ENCODE results near the gene FAF1. TPM values are rescaled to one million over a fixed set of nuclear protein-coding genes. Genes with fewer than 3 reads are reported as not detected.

The FAF1 gene
- total RNA-seq, 1 experiment from 2014 or later = 14.7 TPM

DNA sequence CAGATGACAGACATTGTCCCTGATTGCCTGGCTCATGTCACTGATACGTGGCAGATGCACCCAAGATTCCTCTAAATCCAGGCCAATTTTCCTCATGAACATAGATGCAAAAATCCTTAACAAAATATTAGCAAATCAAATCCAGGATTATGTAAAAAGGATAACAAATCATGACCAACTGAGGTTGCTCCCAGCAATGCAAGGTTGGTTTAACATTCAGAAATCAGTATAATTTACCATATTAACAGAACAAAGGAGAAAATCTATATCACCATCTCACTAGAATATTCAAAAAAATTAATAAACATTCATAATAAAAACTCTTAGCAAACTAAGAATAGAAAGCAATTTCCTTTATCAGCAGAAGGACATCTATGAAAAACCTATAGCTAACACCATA is 39.7 kb downstream of the FAF1 start:
- ATAC-seq (no peak), DNase-seq (no peak)
- no peak for TF ChIP-seq EZH2phosphoT487 (IDR thresholded peaks at IDR 0.05; ENCODE audit: borderline replicate concordance, low read length)
- TF ChIP-seq, protein P1, sequence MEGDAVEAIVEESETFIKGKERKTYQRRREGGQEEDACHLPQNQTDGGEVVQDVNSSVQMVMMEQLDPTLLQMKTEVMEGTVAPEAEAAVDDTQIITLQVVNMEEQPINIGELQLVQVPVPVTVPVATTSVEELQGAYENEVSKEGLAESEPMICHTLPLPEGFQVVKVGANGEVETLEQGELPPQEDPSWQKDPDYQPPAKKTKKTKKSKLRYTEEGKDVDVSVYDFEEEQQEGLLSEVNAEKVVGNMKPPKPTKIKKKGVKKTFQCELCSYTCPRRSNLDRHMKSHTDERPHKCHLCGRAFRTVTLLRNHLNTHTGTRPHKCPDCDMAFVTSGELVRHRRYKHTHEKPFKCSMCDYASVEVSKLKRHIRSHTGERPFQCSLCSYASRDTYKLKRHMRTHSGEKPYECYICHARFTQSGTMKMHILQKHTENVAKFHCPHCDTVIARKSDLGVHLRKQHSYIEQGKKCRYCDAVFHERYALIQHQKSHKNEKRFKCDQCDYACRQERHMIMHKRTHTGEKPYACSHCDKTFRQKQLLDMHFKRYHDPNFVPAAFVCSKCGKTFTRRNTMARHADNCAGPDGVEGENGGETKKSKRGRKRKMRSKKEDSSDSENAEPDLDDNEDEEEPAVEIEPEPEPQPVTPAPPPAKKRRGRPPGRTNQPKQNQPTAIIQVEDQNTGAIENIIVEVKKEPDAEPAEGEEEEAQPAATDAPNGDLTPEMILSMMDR (conservative IDR thresholded peaks at IDR 0.05; ENCODE audit: low read depth, low read length) = no peak
- TF ChIP-seq EZH2 (IDR thresholded peaks at IDR 0.05; ENCODE audit: low read length, unreplicated experiment) = no peak
- Histone ChIP-seq H3K4me3 (ENCODE audit: low read length) (no peak overlapping the region), H3K9me3 (ENCODE audit: low read length) (no peaks in the 10 kb centered on the region), H3K36me3 (ENCODE audit: low read depth, low read length) (no peaks in the 10 kb centered on the region), H3K4me2 (ENCODE audit: low read length) (no peak overlapping the region), H2AFZ (ENCODE audit: low read length) (no peak overlapping the region), H3K27me3 (ENCODE audit: low read length) (no peaks in the 10 kb centered on the region), H3K79me2 (ENCODE audit: low read length) (peaks cover 92% of the 10 kb centered on the region), H3K4me1 (ENCODE audit: insufficient read depth, low read length) (no peaks in the 10 kb centered on the region), H3F3A (ENCODE audit: low read length, unreplicated experiment) (no peaks in the 10 kb centered on the region), H3K27ac (ENCODE audit: low read length) (no peak overlapping the region), H4K20me1 (ENCODE audit: low read length) (no peaks in the 10 kb centered on the region; the same call in 1 of the 2 replicates), H3K9ac (ENCODE audit: low read length) (no peak overlapping the region), H3K9me2 (replicated peaks; ENCODE audit: low read length) (no peaks in the 10 kb centered on the region)
- intact Hi-C loops (cut with micrococcal nuclease) = no loop called here
- CTCF ChIA-PET = no interaction called here
- no TSS peak for BruUV-seq (replicated peaks)
- POLR2A ChIA-PET (ENCODE audit: unreplicated experiment) = no interaction called here

GRCh38 chr1:50917138-50918137 is 42.6 kb downstream of the FAF1 start:
- H3K4me1 ChIP-seq (ENCODE audit: insufficient read depth, low read length) = no peaks in the 10 kb centered on the region
- no peak for DNase-seq
- H3K9me3 ChIP-seq (ENCODE audit: low read length) = no peaks in the 10 kb centered on the region
- no peaks in the 10 kb centered on the region for H3K36me3 ChIP-seq (ENCODE audit: low read depth, low read length)
- H3K27ac ChIP-seq (ENCODE audit: low read length) = no peak overlapping the region
- BruUV-seq (replicated peaks) = no TSS peak
- no peak for TF ChIP-seq EZH2 (IDR thresholded peaks at IDR 0.05; ENCODE audit: low read length, unreplicated experiment)
- TF ChIP-seq, protein P1 (conservative IDR thresholded peaks at IDR 0.05; ENCODE audit: low read depth, low read length) = no peak
- no peak for TF ChIP-seq EZH2phosphoT487 (IDR thresholded peaks at IDR 0.05; ENCODE audit: borderline replicate concordance, low read length)
- no peaks in the 10 kb centered on the region for H3K9me2 ChIP-seq (replicated peaks; ENCODE audit: low read length)
- H3K79me2 ChIP-seq (ENCODE audit: low read length) = peaks cover 91% of the 10 kb centered on the region
- intact Hi-C loops (cut with micrococcal nuclease) = no loop called here
- H4K20me1 ChIP-seq (ENCODE audit: low read length) = no peaks in the 10 kb centered on the region; the same call in 1 of the 2 replicates
- ChIA-PET POLR2A (ENCODE audit: unreplicated experiment) (no interaction called here), CTCF (no interaction called here)
- H3K4me2 ChIP-seq (ENCODE audit: low read length) = no peak overlapping the region
- H3K27me3 ChIP-seq (ENCODE audit: low read length) = no peaks in the 10 kb centered on the region
- no peak for ATAC-seq
- no peak overlapping the region for H2AFZ ChIP-seq (ENCODE audit: low read length)
- no peaks in the 10 kb centered on the region for H3F3A ChIP-seq (ENCODE audit: low read length, unreplicated experiment)
- no peak overlapping the region for H3K9ac ChIP-seq (ENCODE audit: low read length)
- H3K4me3 ChIP-seq (ENCODE audit: low read length) = no peak overlapping the region

DNA sequence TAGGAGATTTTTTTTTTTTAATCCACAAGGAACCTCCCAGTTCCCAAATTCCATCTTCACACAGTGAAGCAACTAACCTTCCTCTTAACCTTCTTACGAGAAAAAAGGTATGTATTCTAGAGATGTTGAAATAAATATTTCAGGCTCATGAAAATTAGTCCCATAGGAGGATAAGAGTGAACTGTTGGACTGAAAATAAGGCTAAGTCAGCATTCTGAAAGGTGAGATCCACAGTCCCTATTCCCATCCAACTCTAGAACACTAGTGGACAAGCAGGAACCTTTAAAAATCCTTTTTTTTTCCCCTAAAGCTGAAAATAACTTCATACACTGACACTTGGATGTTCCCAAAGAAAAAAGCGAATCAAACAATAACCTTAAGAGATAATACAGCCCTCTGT is 44.4 kb downstream of the FAF1 start:
- Histone ChIP-seq H3K9me3 (ENCODE audit: low read length) (no peaks in the 10 kb centered on the region), H3K27ac (ENCODE audit: low read length) (no peak overlapping the region), H3K9me2 (replicated peaks; ENCODE audit: low read length) (no peaks in the 10 kb centered on the region), H3K79me2 (ENCODE audit: low read length) (peaks cover 84% of the 10 kb centered on the region), H3K4me1 (ENCODE audit: insufficient read depth, low read length) (no peaks in the 10 kb centered on the region), H3K9ac (ENCODE audit: low read length) (no peak overlapping the region), H4K20me1 (ENCODE audit: low read length) (no peaks in the 10 kb centered on the region; the same call in 1 of the 2 replicates), H3K27me3 (ENCODE audit: low read length) (no peaks in the 10 kb centered on the region), H3K36me3 (ENCODE audit: low read depth, low read length) (no peaks in the 10 kb centered on the region), H3K4me3 (ENCODE audit: low read length) (no peak overlapping the region), H3K4me2 (ENCODE audit: low read length) (no peak overlapping the region), H2AFZ (ENCODE audit: low read length) (no peak overlapping the region), H3F3A (ENCODE audit: low read length, unreplicated experiment) (no peaks in the 10 kb centered on the region)
- no TSS peak for BruUV-seq (replicated peaks)
- ChIA-PET POLR2A (ENCODE audit: unreplicated experiment) (interaction anchor here (0.6 kb wide), 1 partner anchor 106 kb away, joined by 8 read pairs; no protein-coding TSS in a partner anchor), CTCF (no interaction called here)
- ATAC-seq (no peak), DNase-seq (no peak)
- intact Hi-C loops (cut with micrococcal nuclease) = no loop called here
- no peak for TF ChIP-seq EZH2 (IDR thresholded peaks at IDR 0.05; ENCODE audit: low read length, unreplicated experiment)
- TF ChIP-seq EZH2phosphoT487 (IDR thresholded peaks at IDR 0.05; ENCODE audit: borderline replicate concordance, low read length) = no peak
- TF ChIP-seq, protein P1 (conservative IDR thresholded peaks at IDR 0.05; ENCODE audit: low read depth, low read length) = no peak

All from PC-3 (cell line).